ENCODE data around the gene RBMS3. TPM values are rescaled to one million over a fixed set of nuclear protein-coding genes. Genes with fewer than 3 reads are reported as not detected.

RBMS3 gene
- total RNA-seq, 3 donors from 2014 or later: 0.81 to 1.9 (median 1.1) TPM

GRCh38 chr3:29263476-29263875 is 17.4 kb upstream of the RBMS3 start:
- Mint-ChIP-seq H3K27me3 (ENCODE audit: low read depth) (no peaks in the 10 kb centered on the region), H3K4me3 (no peak overlapping the region), H3K9me3 (no peaks in the 10 kb centered on the region), H3K4me1 (ENCODE audit: low read depth) (no peaks in the 10 kb centered on the region), H3K36me3 (ENCODE audit: insufficient read depth) (no peaks in the 10 kb centered on the region)
- no peak for DNase-seq
- no peak for ATAC-seq

GRCh38 chr3:29265509-29266072 is 15.3 kb upstream of the RBMS3 start:
- H3K36me3 Mint-ChIP-seq (ENCODE audit: insufficient read depth): no peaks in the 10 kb centered on the region
- ATAC-seq (no peak), DNase-seq (no peak)
- H3K4me3 Mint-ChIP-seq: no peak overlapping the region
- H3K4me1 Mint-ChIP-seq (ENCODE audit: low read depth): no peaks in the 10 kb centered on the region
- H3K9me3 Mint-ChIP-seq: no peaks in the 10 kb centered on the region
- no peaks in the 10 kb centered on the region for H3K27me3 Mint-ChIP-seq (ENCODE audit: low read depth)

- DNase-seq: no peak
- ATAC-seq: no peak
- Mint-ChIP-seq H3K36me3 (ENCODE audit: insufficient read depth) (no peaks in the 10 kb centered on the region), H3K4me3 (no peak overlapping the region), H3K4me1 (ENCODE audit: low read depth) (no peaks in the 10 kb centered on the region), H3K9me3 (no peaks in the 10 kb centered on the region), H3K27me3 (ENCODE audit: low read depth) (no peaks in the 10 kb centered on the region)
These were observed 13.6 kb upstream of the RBMS3 start for GRCh38 chr3:29267226-29267625.

GRCh38 chr3:29268651-29269050 is 12.2 kb upstream of the RBMS3 start:
- no peak overlapping the region for H3K4me3 Mint-ChIP-seq
- no peaks in the 10 kb centered on the region for H3K9me3 Mint-ChIP-seq
- ATAC-seq: no peak
- no peaks in the 10 kb centered on the region for H3K36me3 Mint-ChIP-seq (ENCODE audit: insufficient read depth)
- no peaks in the 10 kb centered on the region for H3K27me3 Mint-ChIP-seq (ENCODE audit: low read depth)
- no peaks in the 10 kb centered on the region for H3K4me1 Mint-ChIP-seq (ENCODE audit: low read depth)
- no peak for DNase-seq

- H3K9me3 Mint-ChIP-seq: no peaks in the 10 kb centered on the region
- no peaks in the 10 kb centered on the region for H3K4me1 Mint-ChIP-seq (ENCODE audit: low read depth)
- H3K36me3 Mint-ChIP-seq (ENCODE audit: insufficient read depth): no peaks in the 10 kb centered on the region
These were observed 10.1 kb upstream of the RBMS3 start for GRCh38 chr3:29270752-29271151.

GRCh38 chr3:29271475-29271874 is 9.4 kb upstream of the RBMS3 start:
- H3K4me3 Mint-ChIP-seq: no peak overlapping the region
- DNase-seq: no peak
- H3K4me1 Mint-ChIP-seq (ENCODE audit: low read depth): no peaks in the 10 kb centered on the region
- no peaks in the 10 kb centered on the region for H3K27me3 Mint-ChIP-seq (ENCODE audit: low read depth)
- H3K36me3 Mint-ChIP-seq (ENCODE audit: insufficient read depth): no peaks in the 10 kb centered on the region
- H3K9me3 Mint-ChIP-seq: no peaks in the 10 kb centered on the region
- ATAC-seq: no peak

More at GRCh38 chr3:29270752-29271151, 10.1 kb upstream of the RBMS3 start:
- no peaks in the 10 kb centered on the region for H3K27me3 Mint-ChIP-seq (ENCODE audit: low read depth)
- H3K4me3 Mint-ChIP-seq: no peak overlapping the region
- DNase-seq: no peak
- no peak for ATAC-seq

- DNase-seq: no peak
- H3K4me3 Mint-ChIP-seq: no peak overlapping the region
- H3K9me3 Mint-ChIP-seq: no peaks in the 10 kb centered on the region
- no peaks in the 10 kb centered on the region for H3K36me3 Mint-ChIP-seq (ENCODE audit: insufficient read depth)
- peaks cover 2% of the 10 kb centered on the region for H3K4me1 Mint-ChIP-seq (ENCODE audit: low read depth)
- H3K27me3 Mint-ChIP-seq (ENCODE audit: low read depth): no peaks in the 10 kb centered on the region
- ATAC-seq: no peak
These were observed 6.2 kb upstream of the RBMS3 start for GRCh38 chr3:29274667-29275066.

GRCh38 chr3:29275309-29275708 is 5.6 kb upstream of the RBMS3 start:
- DNase-seq: no peak

GRCh38 chr3:29277249-29277648 is 3.6 kb upstream of the RBMS3 start:
- Mint-ChIP-seq H3K27me3 (ENCODE audit: low read depth) (peaks cover 4% of the 10 kb centered on the region), H3K4me3 (no peak overlapping the region), H3K4me1 (ENCODE audit: low read depth) (peaks cover 19% of the 10 kb centered on the region), H3K9me3 (no peaks in the 10 kb centered on the region), H3K36me3 (ENCODE audit: insufficient read depth) (no peaks in the 10 kb centered on the region)
- no peak for DNase-seq
- ATAC-seq: no peak

More at GRCh38 chr3:29275309-29275708, 5.6 kb upstream of the RBMS3 start:
- Mint-ChIP-seq H3K27me3 (ENCODE audit: low read depth) (no peaks in the 10 kb centered on the region), H3K9me3 (no peaks in the 10 kb centered on the region), H3K36me3 (ENCODE audit: insufficient read depth) (no peaks in the 10 kb centered on the region), H3K4me3 (no peak overlapping the region), H3K4me1 (ENCODE audit: low read depth) (peaks cover 3% of the 10 kb centered on the region)
- no peak for ATAC-seq

- Mint-ChIP-seq H3K36me3 (ENCODE audit: insufficient read depth) (no peaks in the 10 kb centered on the region), H3K9me3 (no peaks in the 10 kb centered on the region), H3K27me3 (ENCODE audit: low read depth) (peaks cover 6% of the 10 kb centered on the region), H3K4me1 (ENCODE audit: low read depth) (peaks cover 30% of the 10 kb centered on the region), H3K4me3 (no peak overlapping the region)
- DNase-seq (no peak), ATAC-seq (no peak)
These were observed 1.6 kb upstream of the RBMS3 start for GRCh38 chr3:29279286-29279685.

- H3K27me3 Mint-ChIP-seq (ENCODE audit: low read depth): peaks cover 6% of the 10 kb centered on the region
- peaks cover 30% of the 10 kb centered on the region for H3K4me1 Mint-ChIP-seq (ENCODE audit: low read depth)
- ATAC-seq (no peak), DNase-seq (no peak)
- H3K9me3 Mint-ChIP-seq: no peaks in the 10 kb centered on the region
- no peaks in the 10 kb centered on the region for H3K36me3 Mint-ChIP-seq (ENCODE audit: insufficient read depth)
- peak overlapping the region; percentile 20 for H3K4me3 Mint-ChIP-seq
These were observed 1.1 kb upstream of the RBMS3 start for GRCh38 chr3:29279806-29280205.

GRCh38 chr3:29281094-29281343 is 148 bp downstream of the RBMS3 start:
- Mint-ChIP-seq H3K4me3 (peak overlapping the region; percentile 83), H3K27me3 (ENCODE audit: low read depth) (peaks cover 6% of the 10 kb centered on the region), H3K36me3 (ENCODE audit: insufficient read depth) (no peaks in the 10 kb centered on the region), H3K4me1 (ENCODE audit: low read depth) (peaks cover 30% of the 10 kb centered on the region), H3K9me3 (no peaks in the 10 kb centered on the region)
- no peak for ATAC-seq
- no peak for DNase-seq

- DNase-seq (no peak), ATAC-seq (peak; percentile 66 to 80)
- Mint-ChIP-seq H3K36me3 (ENCODE audit: insufficient read depth) (no peaks in the 10 kb centered on the region), H3K4me3 (peak overlapping the region; percentile 83), H3K9me3 (no peaks in the 10 kb centered on the region), H3K27me3 (ENCODE audit: low read depth) (peaks cover 6% of the 10 kb centered on the region), H3K4me1 (ENCODE audit: low read depth) (peaks cover 30% of the 10 kb centered on the region)
These were observed 722 bp downstream of the RBMS3 start for GRCh38 chr3:29281344-29282241.

- Mint-ChIP-seq H3K27me3 (ENCODE audit: low read depth) (peaks cover 6% of the 10 kb centered on the region), H3K4me1 (ENCODE audit: low read depth) (peaks cover 30% of the 10 kb centered on the region), H3K4me3 (peak overlapping the region; percentile 83), H3K9me3 (no peaks in the 10 kb centered on the region), H3K36me3 (ENCODE audit: insufficient read depth) (no peaks in the 10 kb centered on the region)
- DNase-seq (no peak), ATAC-seq (no peak)
These were observed 1.8 kb downstream of the RBMS3 start for GRCh38 chr3:29282427-29283230.

Data from activated T-cell treated with anti-CD3 and anti-CD28 coated beads, Interleukin-2, amount 50 U/mL, for 4 hours (primary cell).